Trophoblast cell (in vitro differentiated cells and primary cell): ENCODE measurements around the gene SGMS1.

Experiments used
- DNase-seq, 2 donors: peaks; one replicate each; pipeline ENCODE4 v3.0.0-alpha.2; 2016
- H2AFZ ChIP-seq: 2 replicates; pipeline ENCODE4 v1.6.1; 2013; ENCODE audit warnings: low read length, moderate library complexity, mild to moderate bottlenecking; ENCODE audit not compliant: insufficient read depth, poor library complexity
- H2AK5ac ChIP-seq: 2 replicates; pipeline ENCODE4 v1.6.1; 2013; ENCODE audit warnings: mild to moderate bottlenecking, low read length
- H2BK120ac ChIP-seq: 2 replicates; pipeline ENCODE4 v1.6.1; 2013; ENCODE audit warnings: low read length, mild to moderate bottlenecking, moderate library complexity; ENCODE audit not compliant: insufficient read depth, poor library complexity
- H2BK12ac ChIP-seq: 2 replicates; pipeline ENCODE4 v1.6.1; 2013; ENCODE audit warnings: mild to moderate bottlenecking, low read length, moderate library complexity
- H2BK5ac ChIP-seq: 2 replicates; pipeline ENCODE4 v1.6.1; 2013; ENCODE audit warnings: low read length, low read depth, moderate library complexity, mild to moderate bottlenecking; ENCODE audit not compliant: poor library complexity
- H3K14ac ChIP-seq: 2 replicates; pipeline ENCODE4 v1.6.1; 2013; ENCODE audit warnings: mild to moderate bottlenecking, low read length
- H3K18ac ChIP-seq: 2 replicates; pipeline ENCODE4 v1.6.1; 2013; ENCODE audit warnings: mild to moderate bottlenecking, low read length
- H3K23ac ChIP-seq: 2 replicates; pipeline ENCODE4 v1.6.1; 2013; ENCODE audit warnings: low read length
- H3K27ac ChIP-seq: 2 replicates; pipeline ENCODE4 v1.5.1; 2013; ENCODE audit warnings: low read depth, mild to moderate bottlenecking, inconsistent platforms, low read length, moderate library complexity
- H3K27me3 ChIP-seq: 2 replicates; pipeline ENCODE4 v1.6.1; 2013; ENCODE audit warnings: inconsistent platforms, mild to moderate bottlenecking, low read length, moderate library complexity; ENCODE audit not compliant: insufficient read depth
- H3K36me3 ChIP-seq, 2 experiments: 1 replicate in 1 of 2; 2 replicates in 1 of 2; pipeline ENCODE4 v1.6.1; 2013; ENCODE audit warnings: low read length in 2 of 2, mild to moderate bottlenecking in 2 of 2, moderate library complexity in 1 of 2; ENCODE audit not compliant: insufficient read depth in 2 of 2, control insufficient read depth in 1 of 2
- H3K4ac ChIP-seq: 2 replicates; pipeline ENCODE4 v1.6.1; 2013; ENCODE audit warnings: low read depth, mild to moderate bottlenecking, low read length, moderate library complexity
- H3K4me1 ChIP-seq, 2 experiments: 1 replicate in 1 of 2; 2 replicates in 1 of 2; pipeline ENCODE4 v1.6.1; 2013; ENCODE audit warnings: low read length in 2 of 2, mild to moderate bottlenecking in 2 of 2, moderate library complexity in 1 of 2; ENCODE audit not compliant: insufficient read depth in 2 of 2, control insufficient read depth in 1 of 2
- H3K4me2 ChIP-seq: 2 replicates; pipeline ENCODE4 v1.6.1; 2013; ENCODE audit warnings: inconsistent platforms, mild to moderate bottlenecking, low read length, moderate library complexity
- H3K4me3 ChIP-seq: 2 replicates; pipeline ENCODE4 v1.5.1; 2013; ENCODE audit warnings: mild to moderate bottlenecking, low read depth, low read length, inconsistent platforms
- H3K79me1 ChIP-seq: one replicate; pipeline ENCODE4 v1.6.1; 2013; ENCODE audit warnings: low read length
- H3K79me2 ChIP-seq: 2 replicates; pipeline ENCODE4 v1.6.1; 2013; ENCODE audit warnings: low read length, mild to moderate bottlenecking; ENCODE audit not compliant: control insufficient read depth, insufficient read depth, poor library complexity
- H3K9ac ChIP-seq: 2 replicates; pipeline ENCODE4 v1.6.1; 2013; ENCODE audit warnings: mild to moderate bottlenecking, low read length
- H3K9me3 ChIP-seq: 2 replicates; pipeline ENCODE4 v1.6.1; 2013; ENCODE audit warnings: low read depth, mild to moderate bottlenecking, control low read depth, inconsistent platforms, low read length; ENCODE audit not compliant: insufficient read depth
- H4K12ac ChIP-seq: 2 replicates; pipeline ENCODE4 v1.6.1; 2013; ENCODE audit warnings: low read depth, mild to moderate bottlenecking, low read length, moderate library complexity
- H4K8ac ChIP-seq: 2 replicates; pipeline ENCODE4 v1.6.1; 2013; ENCODE audit warnings: low read depth, mild to moderate bottlenecking, low read length, moderate library complexity
- H4K91ac ChIP-seq: one replicate; pipeline ENCODE4 v1.6.1; 2013; ENCODE audit warnings: low read depth, mild to moderate bottlenecking, low read length, moderate library complexity
- WGBS: extraction: QIAGEN DNeasy Blood & Tissue Kit; methylation state at CpG from one replicate; pipeline ENCODE4 v1.1.7; 2013; ENCODE audit warnings: missing lambda C conversion rate; ENCODE audit not compliant: insufficient read length, insufficient coverage; ENCODE audit errors: extremely low coverage; 5-methylcytosine and 5-hydroxymethylcytosine counted together

SGMS1 gene

GRCh38 chr10:50280049-50280841 is 343.5 kb downstream of the SGMS1 start:
- H3K4ac ChIP-seq, result no peak overlapping the region
- H3K36me3 ChIP-seq, result no peaks in the 10 kb centered on the region
- H3K4me2 ChIP-seq, result no peak overlapping the region
- no peaks in the 10 kb centered on the region for H3K9me3 ChIP-seq
- H3K9ac ChIP-seq, result no peak overlapping the region
- H2AFZ ChIP-seq, result no peak overlapping the region
- H3K23ac ChIP-seq, result no peak overlapping the region
- no peak overlapping the region for H3K27ac ChIP-seq
- no peaks in the 10 kb centered on the region for H3K79me1 ChIP-seq
- no peak overlapping the region for H4K91ac ChIP-seq
- H3K18ac ChIP-seq, result no peak overlapping the region
- no peak overlapping the region for H2BK120ac ChIP-seq
- no peak overlapping the region for H4K12ac ChIP-seq
- H2AK5ac ChIP-seq, result no peak overlapping the region
- H2BK5ac ChIP-seq, result no peak overlapping the region
- H3K79me2 ChIP-seq, result no peaks in the 10 kb centered on the region
- DNase-seq, result no peak
- H3K4me1 ChIP-seq, result no peaks in the 10 kb centered on the region
- no peak overlapping the region for H4K8ac ChIP-seq
- no peaks in the 10 kb centered on the region for H3K27me3 ChIP-seq
- WGBS, result no CpG with 5 or more reads among the region's 5 CpGs
- H3K4me3 ChIP-seq, result no peak overlapping the region
- H3K14ac ChIP-seq, result no peak overlapping the region
- H2BK12ac ChIP-seq, result no peak overlapping the region

- Histone ChIP-seq H3K27me3 (no peaks in the 10 kb centered on the region), H3K4me3 (no peak overlapping the region), H3K79me2 (no peaks in the 10 kb centered on the region), H2BK120ac (no peak overlapping the region), H3K27ac (no peak overlapping the region), H4K91ac (no peak overlapping the region), H3K9me3 (no peaks in the 10 kb centered on the region), H3K4me1 (no peaks in the 10 kb centered on the region), H3K23ac (no peak overlapping the region), H2AFZ (no peak overlapping the region), H3K14ac (no peak overlapping the region), H4K12ac (no peak overlapping the region), H2BK5ac (no peak overlapping the region), H3K4ac (no peak overlapping the region), H3K4me2 (no peak overlapping the region), H4K8ac (no peak overlapping the region), H3K36me3 (no peaks in the 10 kb centered on the region), H3K79me1 (no peaks in the 10 kb centered on the region), H2AK5ac (no peak overlapping the region), H3K9ac (no peak overlapping the region), H3K18ac (no peak overlapping the region), H2BK12ac (no peak overlapping the region)
- DNase-seq, result peak in 1 of 2 donors; percentile 7
- WGBS, result no CpG with 5 or more reads among the region's 5 CpGs
Observed at GRCh38 chr10:50279489-50279888, 344.3 kb downstream of the SGMS1 start.

- Histone ChIP-seq H3K27me3 (no peaks in the 10 kb centered on the region), H3K23ac (no peak overlapping the region), H3K4ac (no peak overlapping the region), H3K18ac (no peak overlapping the region), H3K9me3 (peaks cover 2% of the 10 kb centered on the region), H3K14ac (no peak overlapping the region), H3K79me1 (no peaks in the 10 kb centered on the region), H3K4me3 (no peak overlapping the region), H2BK120ac (no peak overlapping the region), H2BK12ac (no peak overlapping the region), H3K4me1 (no peaks in the 10 kb centered on the region), H2BK5ac (no peak overlapping the region), H2AK5ac (no peak overlapping the region), H3K4me2 (no peak overlapping the region), H4K8ac (no peak overlapping the region), H3K36me3 (no peaks in the 10 kb centered on the region), H3K79me2 (no peaks in the 10 kb centered on the region), H4K12ac (no peak overlapping the region), H2AFZ (no peak overlapping the region), H4K91ac (no peak overlapping the region), H3K27ac (no peak overlapping the region), H3K9ac (no peak overlapping the region)
- no CpG with 5 or more reads among the region's 3 CpGs for WGBS
- peak in 1 of 2 donors; percentile 65 for DNase-seq
Observed at GRCh38 chr10:50275650-50276235, 348.0 kb downstream of the SGMS1 start.

- Histone ChIP-seq H4K91ac (no peak overlapping the region), H3K27ac (no peak overlapping the region), H2AFZ (no peak overlapping the region), H3K9ac (no peak overlapping the region), H3K4me2 (no peak overlapping the region), H3K23ac (no peak overlapping the region), H3K27me3 (no peaks in the 10 kb centered on the region), H3K14ac (no peak overlapping the region), H4K12ac (no peak overlapping the region), H3K4ac (no peak overlapping the region), H2BK5ac (no peak overlapping the region), H3K79me2 (no peaks in the 10 kb centered on the region), H3K18ac (no peak overlapping the region), H2AK5ac (no peak overlapping the region), H3K36me3 (no peaks in the 10 kb centered on the region), H3K9me3 (peaks cover 2% of the 10 kb centered on the region), H3K79me1 (no peaks in the 10 kb centered on the region), H3K4me3 (no peak overlapping the region), H2BK12ac (no peak overlapping the region), H4K8ac (no peak overlapping the region), H3K4me1 (no peaks in the 10 kb centered on the region), H2BK120ac (no peak overlapping the region)
- DNase-seq, result no peak
- WGBS, result no CpG with 5 or more reads among the region's 7 CpGs
Observed at GRCh38 chr10:50272531-50272930, 351.2 kb downstream of the SGMS1 start.
